Measurements from ENCODE around the gene MEGF11. TPM values are rescaled to one million over a fixed set of nuclear protein-coding genes. Genes with fewer than 3 reads are reported as not detected.
"Not testable (repeated sequence)": the region's sequence is repeated elsewhere in the genome, so short reads cannot be mapped to it uniquely, and the experiment has no call there.

Gene MEGF11
- total RNA-seq, 6 experiments from 2014 or later: not detected

DNA sequence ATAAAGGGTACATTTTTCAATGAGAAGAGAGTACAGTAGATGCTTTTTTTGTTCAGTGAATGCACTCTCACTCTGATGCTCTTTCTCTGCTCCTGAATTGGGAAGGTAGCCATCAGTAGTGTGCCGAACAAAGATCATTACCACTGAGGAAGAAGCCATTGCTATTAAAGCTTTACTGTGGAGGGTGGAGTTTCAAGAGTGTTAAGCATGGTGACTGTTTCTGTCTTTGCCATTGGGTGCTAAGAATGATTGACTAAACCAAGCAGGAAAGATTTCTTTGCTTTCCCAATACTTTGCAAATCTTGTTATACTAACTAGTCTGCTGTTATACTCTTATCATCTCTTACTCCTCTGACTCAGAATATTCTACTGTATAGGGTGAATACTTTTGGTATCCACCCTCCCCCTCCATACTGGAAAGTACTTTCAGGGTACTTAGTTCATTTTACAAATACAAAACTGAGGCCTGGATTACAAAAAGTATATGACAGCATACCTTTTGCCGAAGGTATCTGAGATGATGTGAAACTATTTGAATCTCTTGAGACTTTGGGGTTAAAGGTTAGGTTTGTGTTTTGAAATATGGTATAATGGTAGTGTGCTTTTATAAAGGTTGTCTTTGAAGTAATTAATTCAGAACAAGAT lies 382.5 kb downstream of the MEGF11 start:
- peak overlapping the region; percentile 89 to 98 (median 96) for H3K4me3 ChIP-seq
- 33% methylated on average over 2 of the region's 2 CpGs for WGBS (ENCODE audit: insufficient coverage, low coverage, low lambda C conversion rate, missing lambda C conversion rate)
- H3K27me3 ChIP-seq: no peaks in the 10 kb centered on the region
- H3K36me3 ChIP-seq: no peaks in the 10 kb centered on the region
- intact Hi-C loops (cut with DNase I): no loop called here
- TF ChIP-seq, protein P1, sequence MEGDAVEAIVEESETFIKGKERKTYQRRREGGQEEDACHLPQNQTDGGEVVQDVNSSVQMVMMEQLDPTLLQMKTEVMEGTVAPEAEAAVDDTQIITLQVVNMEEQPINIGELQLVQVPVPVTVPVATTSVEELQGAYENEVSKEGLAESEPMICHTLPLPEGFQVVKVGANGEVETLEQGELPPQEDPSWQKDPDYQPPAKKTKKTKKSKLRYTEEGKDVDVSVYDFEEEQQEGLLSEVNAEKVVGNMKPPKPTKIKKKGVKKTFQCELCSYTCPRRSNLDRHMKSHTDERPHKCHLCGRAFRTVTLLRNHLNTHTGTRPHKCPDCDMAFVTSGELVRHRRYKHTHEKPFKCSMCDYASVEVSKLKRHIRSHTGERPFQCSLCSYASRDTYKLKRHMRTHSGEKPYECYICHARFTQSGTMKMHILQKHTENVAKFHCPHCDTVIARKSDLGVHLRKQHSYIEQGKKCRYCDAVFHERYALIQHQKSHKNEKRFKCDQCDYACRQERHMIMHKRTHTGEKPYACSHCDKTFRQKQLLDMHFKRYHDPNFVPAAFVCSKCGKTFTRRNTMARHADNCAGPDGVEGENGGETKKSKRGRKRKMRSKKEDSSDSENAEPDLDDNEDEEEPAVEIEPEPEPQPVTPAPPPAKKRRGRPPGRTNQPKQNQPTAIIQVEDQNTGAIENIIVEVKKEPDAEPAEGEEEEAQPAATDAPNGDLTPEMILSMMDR (IDR thresholded peaks at IDR 0.05): no peak
- no peak for TF ChIP-seq POLR2A (IDR thresholded peaks at IDR 0.05)
- H3K9me3 ChIP-seq: no peaks in the 10 kb centered on the region
- H3K4me1 ChIP-seq: peaks cover 0 to 6% (median 2%) of the 10 kb centered on the region in 4 donors
- DNase-seq (no peak), ATAC-seq (no peak)
- peak overlapping the region in 2 of 3 donors; percentile 90 for H3K27ac ChIP-seq

DNA sequence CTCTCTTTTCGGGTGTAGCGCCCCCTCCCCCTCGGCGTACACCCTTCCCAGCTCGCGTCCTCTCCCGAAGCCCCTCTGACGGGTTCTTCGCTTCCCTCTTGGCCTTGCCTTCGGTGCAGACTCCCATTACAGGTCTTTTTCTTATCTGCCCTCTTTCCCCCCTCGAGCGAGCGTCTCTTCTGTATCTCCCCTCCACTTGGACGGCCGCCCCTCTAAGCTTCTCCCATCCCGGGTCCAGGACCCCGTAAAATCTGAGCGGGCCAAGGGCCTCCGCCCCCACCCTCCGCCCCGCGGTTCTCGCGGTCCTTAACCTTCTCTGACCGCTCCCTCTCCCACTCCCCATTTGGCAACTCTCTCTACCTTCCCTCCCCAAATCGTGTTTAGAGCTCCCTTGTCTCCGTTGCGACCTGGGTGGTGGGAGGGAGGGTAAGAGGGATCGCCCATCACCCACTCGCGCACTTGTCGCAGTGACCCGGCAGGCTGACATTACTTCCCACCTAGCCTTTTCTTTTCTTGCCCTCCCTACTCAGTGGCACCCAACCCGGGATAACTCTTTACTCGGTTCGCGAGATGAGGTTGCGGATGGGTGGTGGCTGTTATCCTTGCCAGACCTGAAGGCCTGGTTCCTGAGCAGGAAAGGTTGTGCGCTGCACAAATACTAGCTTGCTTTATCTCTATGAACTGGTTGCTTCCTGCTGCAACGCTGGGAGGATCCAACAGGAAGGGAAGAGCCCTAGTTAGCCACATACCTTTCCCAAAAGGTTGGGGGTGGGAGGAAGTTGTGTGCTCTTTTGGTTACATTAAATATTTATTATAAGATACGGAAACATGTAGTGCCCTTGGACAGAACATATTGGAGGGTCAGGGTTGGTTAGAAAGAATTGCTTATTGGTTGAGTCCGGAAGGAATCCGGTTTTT lies 383.3 kb downstream of the MEGF11 start:
- under 1% methylated on average over 39 of the region's 43 CpGs for WGBS (ENCODE audit: insufficient coverage, low coverage, low lambda C conversion rate, missing lambda C conversion rate)
- no peaks in the 10 kb centered on the region for H3K9me3 ChIP-seq

DNA sequence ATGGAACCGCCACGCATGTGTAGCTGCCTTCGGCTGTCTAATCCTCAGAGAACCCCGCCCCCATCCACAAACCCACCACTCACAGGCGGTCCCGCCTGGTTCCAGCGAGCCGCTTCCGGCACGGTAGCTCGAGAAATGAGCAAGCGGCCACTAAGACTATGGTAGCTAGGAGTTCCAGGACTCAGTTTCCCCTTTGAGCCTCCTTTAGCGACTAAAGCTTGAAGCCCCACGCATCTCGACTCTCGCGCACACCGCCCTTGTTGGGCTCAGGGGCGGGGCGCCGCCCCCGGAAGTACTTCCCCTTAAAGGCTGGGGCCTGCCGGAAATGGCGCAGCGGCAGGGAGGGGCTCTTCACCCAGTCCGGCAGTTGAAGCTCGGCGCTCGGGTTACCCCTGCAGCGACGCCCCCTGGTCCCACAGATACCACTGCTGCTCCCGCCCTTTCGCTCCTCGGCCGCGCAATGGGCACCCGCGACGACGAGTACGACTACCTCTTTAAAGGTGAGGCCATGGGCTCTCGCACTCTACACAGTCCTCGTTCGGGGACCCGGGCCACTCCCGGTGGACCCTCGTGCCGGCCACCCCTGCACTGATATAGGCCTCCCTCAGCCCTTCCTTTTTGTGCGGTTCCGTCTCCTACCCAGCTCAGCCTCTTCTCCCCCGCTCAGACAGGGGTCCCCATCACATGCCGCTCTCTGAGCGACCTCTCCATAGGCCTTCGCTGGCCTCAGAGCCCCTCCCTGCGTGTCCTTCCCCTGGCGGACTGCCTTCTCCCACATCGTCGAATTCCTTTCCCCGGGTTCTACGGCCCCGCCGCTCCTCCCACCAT lies 384.2 kb downstream of the MEGF11 start, which contains the start of gene RAB11A:
TSS of gene RAB11A (plus strand) at position 366 of the 828 bp plus-strand sequence. CDS start at position 461, 95 bp downstream.
- Histone ChIP-seq H3K9me3 (no peaks in the 10 kb centered on the region), H3K4me3 (peak within 1 kb of the TSS; percentile 89 to 98 (median 96)), H3K36me3 (no peaks in the 10 kb centered on the region), H3K27me3 (no peaks in the 10 kb centered on the region), H3K4me1 (peaks cover 0 to 6% (median 2%) of the 10 kb centered on the region in 4 donors), H3K27ac (peak within 1 kb of the TSS; percentile 83 to 90 (median 90))
- ATAC-seq (peak; percentile 97 to 99 (median 98)), DNase-seq (peak; percentile 97 to 98 (median 97))
- intact Hi-C loops (cut with DNase I): no loop called here
- TF ChIP-seq POLR2A (IDR thresholded peaks at IDR 0.05): peak; percentile 96
- TF ChIP-seq, protein P1 (IDR thresholded peaks at IDR 0.05): peak in 3 of 4 donors; percentile 7 to 38 (median 17)
- 0% methylated on average over 28 of the region's 62 CpGs for WGBS (ENCODE audit: insufficient coverage, low coverage, low lambda C conversion rate, missing lambda C conversion rate)

More for the DNA sequence above, 383.3 kb downstream of the MEGF11 start:
- TF ChIP-seq, protein P1 (IDR thresholded peaks at IDR 0.05): no peak
- peak; percentile 55 for TF ChIP-seq POLR2A (IDR thresholded peaks at IDR 0.05)
- H3K4me3 ChIP-seq: peak overlapping the region; percentile 89 to 98 (median 96)
- ATAC-seq (peak; percentile 24 to 48 (median 42)), DNase-seq (peak; percentile 35 to 59 (median 54))
- H3K27ac ChIP-seq: peak overlapping the region; percentile 83 to 90 (median 90)
- intact Hi-C loops (cut with DNase I): no loop called here
- no peaks in the 10 kb centered on the region for H3K27me3 ChIP-seq
- H3K4me1 ChIP-seq: peaks cover 0 to 6% (median 2%) of the 10 kb centered on the region in 4 donors
- no peaks in the 10 kb centered on the region for H3K36me3 ChIP-seq

DNA sequence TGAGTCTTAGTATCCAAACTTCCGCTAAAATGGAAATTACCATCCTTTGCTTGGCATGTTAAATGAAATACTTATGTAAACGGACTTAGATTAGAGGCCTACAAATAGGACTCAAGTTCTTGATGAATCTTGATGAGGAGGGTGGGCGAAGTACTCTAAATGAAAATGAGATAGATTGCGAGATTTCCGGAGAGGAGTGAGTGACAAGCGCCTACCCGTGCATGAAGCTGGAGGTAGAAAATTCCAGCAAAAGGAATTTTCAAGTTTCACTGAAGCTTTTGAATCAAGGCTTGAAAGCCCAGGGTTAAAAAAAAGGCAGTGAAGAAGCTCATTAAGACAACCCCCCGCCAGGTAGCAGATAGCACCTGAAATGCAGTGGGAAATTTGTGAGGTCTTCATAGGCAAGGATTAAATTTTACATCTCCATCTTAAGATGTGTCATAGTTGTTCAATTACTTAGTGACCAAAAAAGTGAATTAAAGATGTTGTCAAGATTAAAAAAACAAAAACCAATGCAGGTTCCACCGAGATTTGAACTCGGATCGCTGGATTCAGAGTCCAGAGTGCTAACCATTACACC lies 384.9 kb downstream of the MEGF11 start:
- TF ChIP-seq POLR2A (IDR thresholded peaks at IDR 0.05): no peak
- TF ChIP-seq, protein P1 (IDR thresholded peaks at IDR 0.05): no peak
- 62% methylated on average over 11 of the region's 11 CpGs for WGBS (ENCODE audit: insufficient coverage, low coverage, low lambda C conversion rate, missing lambda C conversion rate)
- Histone ChIP-seq H3K27me3 (no peaks in the 10 kb centered on the region), H3K36me3 (no peaks in the 10 kb centered on the region), H3K9me3 (no peaks in the 10 kb centered on the region), H3K4me1 (peaks cover 0 to 6% (median 2%) of the 10 kb centered on the region in 4 donors), H3K4me3 (peak overlapping the region; percentile 89 to 98 (median 96)), H3K27ac (peak overlapping the region; percentile 83 to 90 (median 90))
- no peak for ATAC-seq
- intact Hi-C loops (cut with DNase I): no loop called here
- no peak for DNase-seq

DNA sequence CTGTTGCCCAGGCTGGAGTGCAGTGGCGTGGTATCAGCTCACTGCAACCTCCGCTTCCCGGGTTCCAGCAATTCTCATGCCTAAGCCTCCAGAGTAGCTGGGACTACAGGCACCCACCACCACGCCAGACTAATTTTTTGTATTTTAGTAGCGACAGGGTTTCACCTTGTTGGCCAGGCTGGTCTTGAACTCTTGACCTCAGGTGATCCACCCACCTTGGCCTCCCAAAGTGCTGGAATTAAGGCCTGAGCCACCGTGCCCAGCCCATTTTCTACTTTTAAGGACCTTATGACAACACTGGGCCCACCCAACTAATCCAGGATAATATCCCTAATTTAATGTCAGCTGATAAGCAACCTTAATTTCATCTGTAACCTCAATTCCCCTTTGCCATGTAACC lies 385.6 kb downstream of the MEGF11 start:
- intact Hi-C loops (cut with DNase I): not testable (repeated sequence)

More for the DNA sequence above, 385.6 kb downstream of the MEGF11 start:
- DNase-seq, H3K27ac ChIP-seq, ATAC-seq, H3K4me3 ChIP-seq, H3K9me3 ChIP-seq, H3K36me3 ChIP-seq, H3K27me3 ChIP-seq, H3K4me1 ChIP-seq: not testable (repeated sequence)
- WGBS (ENCODE audit: insufficient coverage, low coverage, low lambda C conversion rate, missing lambda C conversion rate): 96% methylated on average over 6 of the region's 6 CpGs

All from right lobe of liver (tissue), 6 donors.